Hippocampal formation (tissue), 2 donors: ENCODE measurements around the gene CKAP5.

Experiments used
- DNase-seq, 2 donors: peaks; one replicate each; lab custom pipeline; 2025; lab: John Stamatoyannopoulos, UW

Gene CKAP5

DNA sequence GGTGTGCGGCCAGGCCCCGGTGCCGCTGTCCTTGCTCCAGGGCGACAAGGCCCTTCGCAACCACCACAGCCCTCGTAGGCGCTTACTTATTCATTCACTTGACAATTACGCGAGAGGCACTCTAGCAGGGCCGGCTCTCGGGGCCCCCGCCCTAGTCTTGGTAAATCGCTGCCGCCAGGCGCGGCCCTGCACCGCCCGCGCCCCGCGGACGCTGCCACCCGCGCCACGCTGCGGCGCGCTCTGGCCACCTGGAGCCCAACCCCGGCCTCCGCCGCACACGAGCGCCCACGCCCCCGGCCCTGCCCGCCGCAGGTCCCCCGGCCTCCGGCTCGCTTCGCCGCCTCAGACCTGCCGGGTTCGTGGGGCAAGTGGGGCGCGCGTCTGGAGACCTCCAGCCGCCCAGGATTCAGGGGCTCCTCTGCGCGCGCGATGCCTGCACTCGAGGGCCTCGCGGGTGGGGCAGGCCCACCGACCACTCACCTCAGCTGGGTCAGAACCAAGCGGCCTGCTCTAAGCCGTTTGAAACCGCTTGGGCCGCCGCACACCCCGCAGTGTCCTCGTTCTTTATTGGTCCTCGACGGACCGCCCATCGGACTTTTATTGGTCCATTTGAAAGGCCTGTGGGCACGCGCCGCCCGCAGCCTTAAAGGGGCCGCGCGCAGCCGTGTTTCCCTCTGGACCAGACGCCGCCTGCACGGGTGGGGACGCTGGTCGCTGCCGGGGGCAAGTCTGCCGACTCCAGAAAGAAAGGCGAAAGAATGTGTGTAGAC is at the start of gene CKAP5:
CKAP5 (minus strand) TSS at position 541 of the 770 bp plus-strand sequence. CDS start 25,049 bp downstream, outside the sequence.
- peak; percentile 86 to 87 for DNase-seq

DNA sequence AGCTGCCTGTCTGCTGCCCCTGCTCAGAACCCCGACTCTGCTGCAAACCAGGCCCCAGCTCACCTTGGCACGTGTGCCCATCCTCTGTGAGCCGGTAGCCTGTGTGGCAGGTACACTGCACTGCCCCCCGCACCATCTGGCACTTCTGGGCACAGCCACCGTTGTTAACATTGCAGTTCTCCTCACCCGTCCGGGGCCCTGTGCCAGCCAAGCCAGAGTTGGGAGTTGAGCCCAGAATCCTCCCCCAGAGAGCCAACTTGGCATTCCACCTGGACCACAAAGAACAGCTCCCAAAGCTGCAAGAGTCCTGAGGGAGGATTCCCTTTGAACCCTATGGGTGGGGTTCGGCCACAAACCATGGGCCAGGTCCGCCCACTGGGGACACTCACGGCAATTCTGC is 49.7 kb upstream of the CKAP5 start:
- peak; percentile 28 to 47 for DNase-seq

DNA sequence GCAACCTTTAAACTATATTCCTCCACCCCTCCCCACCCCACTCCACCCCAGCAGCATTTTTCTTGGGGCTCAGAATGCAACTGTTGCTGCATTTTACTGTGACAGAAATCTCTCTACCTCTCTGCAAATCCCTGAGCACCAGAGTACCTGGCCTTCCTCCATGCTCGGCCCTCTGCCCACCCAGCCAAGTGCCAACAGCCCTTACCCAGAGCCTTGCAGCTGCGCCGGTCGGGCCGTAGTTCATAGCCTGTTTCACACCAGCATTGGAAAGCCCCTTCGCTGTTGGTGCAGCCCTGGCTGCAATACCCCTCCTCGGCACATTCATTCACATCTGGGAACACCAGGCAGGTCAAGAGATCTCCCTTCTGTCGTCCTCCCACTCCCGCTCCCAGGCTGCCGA is 48.9 kb upstream of the CKAP5 start:
- DNase-seq = no peak

DNA sequence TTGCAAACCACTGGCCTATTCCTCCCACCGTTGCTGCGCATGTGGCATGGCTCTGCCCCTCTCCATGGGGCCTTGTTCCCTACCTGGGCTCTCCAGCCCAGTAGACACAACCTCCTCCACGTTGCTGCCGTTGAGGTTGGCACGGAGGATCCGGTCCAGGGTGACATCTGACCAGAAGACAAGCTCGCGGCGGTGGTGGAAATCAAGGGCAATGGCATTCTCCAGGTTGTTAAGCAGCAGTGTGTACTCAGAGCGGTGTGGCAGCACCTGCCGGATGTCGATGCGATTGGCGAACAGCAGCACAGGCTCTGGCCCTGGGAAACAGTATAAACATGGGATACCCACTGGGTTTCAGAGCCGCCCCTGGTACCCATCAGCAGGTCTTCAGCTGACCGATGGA is 48.4 kb upstream of the CKAP5 start:
- DNase-seq = no peak

DNA sequence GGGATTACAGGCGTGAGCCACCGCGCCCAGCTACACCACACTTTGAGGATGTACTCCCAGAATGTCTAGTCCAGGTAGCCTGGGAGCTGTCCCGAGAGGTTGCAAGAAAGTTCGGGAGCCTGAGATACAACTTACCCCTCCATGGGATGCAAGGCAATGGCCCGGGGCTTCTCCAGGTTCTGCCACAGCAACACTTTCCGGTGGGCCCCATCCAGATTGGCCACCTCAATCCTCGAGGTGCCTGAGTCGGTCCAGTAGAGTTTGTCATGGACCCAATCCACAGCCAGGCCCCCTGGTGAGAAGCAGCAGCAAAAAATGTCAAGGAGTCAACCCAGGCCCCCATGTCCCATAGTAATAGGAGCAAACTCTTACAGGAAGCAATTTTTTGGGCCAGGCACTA is 46.8 kb upstream of the CKAP5 start:
- DNase-seq = no peak

DNA sequence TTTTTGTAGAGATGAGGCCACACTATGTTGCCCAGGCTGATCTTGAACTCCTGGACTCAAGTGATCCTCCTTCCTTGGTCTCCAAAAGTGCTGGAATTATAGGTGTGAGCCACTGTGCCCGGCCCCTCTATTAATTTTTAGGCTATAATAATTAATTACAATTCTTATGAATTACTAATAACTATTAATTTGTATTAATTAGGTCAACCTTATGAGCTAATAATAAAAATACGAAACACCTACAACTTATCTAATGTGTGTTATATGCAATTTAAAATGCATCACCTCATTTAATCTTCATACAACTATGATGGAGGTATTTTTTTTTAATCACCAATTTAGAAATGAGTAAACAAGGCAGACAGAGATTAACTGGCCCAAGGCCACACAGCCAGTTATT is 46.0 kb upstream of the CKAP5 start:
- DNase-seq = no peak

GRCh38 chr11:46890665-46891064 is 44.6 kb upstream of the CKAP5 start:
- no peak for DNase-seq

DNA sequence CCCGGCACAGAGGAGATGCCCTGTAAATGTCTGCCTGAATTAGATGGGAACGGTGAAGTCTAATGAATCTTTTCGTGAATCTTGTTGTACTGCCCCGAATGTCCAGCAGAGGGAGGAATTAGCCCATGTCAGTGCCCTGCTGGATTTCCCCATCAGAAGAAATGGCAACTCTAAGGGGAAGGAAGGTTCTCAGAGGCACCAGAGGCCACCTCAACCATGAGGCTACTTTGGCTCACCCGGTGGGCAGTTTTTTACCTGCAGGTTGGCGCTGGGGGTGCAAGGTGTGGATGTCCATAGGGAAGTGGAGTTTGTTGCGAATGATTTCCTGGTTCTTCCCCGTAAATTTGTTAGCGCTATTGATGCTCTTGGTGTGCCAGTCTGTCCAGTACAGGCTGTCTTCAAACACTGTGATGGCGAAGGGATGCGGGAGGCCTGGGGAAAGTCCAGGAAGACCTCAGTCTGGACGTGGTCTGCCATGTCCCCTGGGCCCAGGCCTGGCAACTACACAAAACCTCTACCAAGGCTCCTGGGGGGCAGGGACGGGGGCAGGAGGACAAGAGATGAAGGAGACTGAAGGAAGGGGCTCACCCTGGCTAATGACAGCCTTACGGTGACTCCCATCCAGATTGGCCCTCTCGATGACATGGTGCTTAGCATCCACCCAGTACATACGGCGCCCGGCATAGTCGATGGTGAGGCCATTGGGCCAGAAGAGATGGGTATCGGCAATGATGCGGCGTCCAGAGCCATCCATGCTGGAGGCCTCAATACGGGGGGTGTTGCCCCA is 43.8 kb upstream of the CKAP5 start:
- DNase-seq = peak; percentile 64 to 73

DNA sequence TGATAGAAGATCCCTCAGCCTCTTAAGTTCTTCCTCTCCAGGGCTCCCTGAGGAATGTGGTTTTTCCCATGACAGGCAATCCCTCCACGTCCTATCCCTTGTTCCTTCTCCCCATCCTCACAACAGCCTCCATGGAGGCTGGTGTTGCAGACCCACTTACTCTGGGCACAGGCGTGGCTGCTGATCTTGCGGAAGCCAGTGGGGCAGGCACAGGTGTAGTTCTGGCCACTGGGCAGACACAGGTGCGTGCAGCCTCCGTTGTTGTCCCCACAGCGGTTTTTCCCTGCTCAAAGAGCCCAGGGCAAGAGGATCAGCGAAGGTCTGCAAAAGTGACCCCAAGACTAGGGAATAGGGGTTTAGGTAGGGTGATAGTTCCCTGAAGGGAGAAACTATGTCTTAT is 43.2 kb upstream of the CKAP5 start:
- no peak for DNase-seq

GRCh38 chr11:46888636-46889035 is 42.6 kb upstream of the CKAP5 start:
- DNase-seq = no peak

GRCh38 chr11:46886211-46886610 is 40.1 kb upstream of the CKAP5 start:
- no peak for DNase-seq

GRCh38 chr11:46879056-46879585 is 33.0 kb upstream of the CKAP5 start:
- DNase-seq = no peak

GRCh38 chr11:46877580-46877979 is 31.5 kb upstream of the CKAP5 start:
- DNase-seq = no peak

DNA sequence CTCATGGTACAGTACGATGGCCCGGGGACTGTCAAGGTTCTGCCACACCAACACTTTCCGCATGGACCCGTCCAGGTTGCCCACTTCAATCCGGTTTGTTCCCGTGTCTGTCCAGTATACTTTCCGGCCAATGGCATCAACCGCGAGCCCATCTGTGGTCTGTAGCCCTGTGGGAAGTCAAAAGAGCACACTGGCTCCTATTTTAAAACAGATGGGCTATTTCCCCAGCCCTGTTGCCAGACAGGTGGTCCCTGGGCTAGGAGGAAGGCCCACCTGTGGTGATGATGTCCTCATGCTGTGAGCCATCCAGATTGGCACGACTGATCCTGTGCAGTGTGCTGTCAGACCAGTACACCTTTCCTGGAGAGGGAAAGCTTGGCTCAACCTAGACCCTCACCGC is 30.4 kb upstream of the CKAP5 start:
- no peak for DNase-seq

DNA sequence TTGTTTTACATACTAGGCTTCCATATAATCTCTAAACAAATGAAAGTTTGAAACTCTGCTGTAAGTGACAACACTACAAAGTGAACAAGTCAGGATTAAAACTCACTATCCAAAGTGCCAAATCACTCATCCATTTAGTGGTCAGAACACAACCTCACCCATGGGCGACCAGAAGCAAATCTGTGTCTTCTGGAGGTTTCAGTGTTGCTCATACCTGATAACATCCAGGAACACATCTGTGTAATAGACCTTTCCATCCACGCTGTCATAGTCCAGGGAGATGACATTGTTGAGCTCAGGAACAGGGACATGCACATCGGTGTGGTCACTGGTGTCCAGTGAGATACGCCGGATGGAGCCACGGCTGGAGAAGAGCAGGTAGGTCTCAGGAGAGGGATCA is 28.5 kb upstream of the CKAP5 start:
- DNase-seq = no peak

DNA sequence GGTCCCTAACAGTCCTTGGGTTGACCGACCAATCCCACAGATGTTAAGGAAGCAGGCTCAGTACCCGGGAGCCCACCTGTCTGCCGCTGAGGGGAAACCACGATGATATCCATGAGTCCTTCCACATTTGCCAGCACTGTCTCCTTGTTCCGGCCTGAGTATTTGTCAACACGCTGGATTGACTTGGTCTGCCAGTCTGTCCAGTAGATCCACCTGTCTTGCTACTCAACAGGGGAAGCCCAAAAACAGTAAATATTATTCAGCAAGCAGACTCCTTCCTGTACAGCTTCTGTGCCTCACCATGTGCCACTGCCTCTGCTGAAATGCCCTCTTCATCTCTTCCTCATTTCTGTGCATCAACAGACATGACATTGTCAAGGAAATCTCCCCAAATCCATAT is 22.8 kb upstream of the CKAP5 start:
- DNase-seq = no peak

DNA sequence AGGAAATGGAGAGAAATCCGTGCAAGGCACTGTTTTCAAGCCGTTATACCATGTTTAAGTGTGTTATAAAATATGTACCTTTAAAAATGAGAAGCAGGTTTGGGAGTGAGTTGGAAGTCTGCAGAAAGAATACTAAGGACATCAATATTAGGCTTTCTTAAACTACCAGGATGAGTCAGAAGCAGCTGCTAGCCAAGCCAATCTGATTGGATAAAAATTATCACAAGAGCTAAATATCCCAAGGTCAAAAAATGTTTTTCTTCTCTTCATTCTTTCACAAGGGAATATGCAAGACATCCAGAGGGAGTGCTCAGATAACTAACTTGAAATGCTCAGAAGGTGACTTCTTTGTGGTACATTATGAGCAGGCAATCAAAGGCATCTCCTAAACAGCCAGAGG is 19.3 kb upstream of the CKAP5 start:
- no peak for DNase-seq

DNA sequence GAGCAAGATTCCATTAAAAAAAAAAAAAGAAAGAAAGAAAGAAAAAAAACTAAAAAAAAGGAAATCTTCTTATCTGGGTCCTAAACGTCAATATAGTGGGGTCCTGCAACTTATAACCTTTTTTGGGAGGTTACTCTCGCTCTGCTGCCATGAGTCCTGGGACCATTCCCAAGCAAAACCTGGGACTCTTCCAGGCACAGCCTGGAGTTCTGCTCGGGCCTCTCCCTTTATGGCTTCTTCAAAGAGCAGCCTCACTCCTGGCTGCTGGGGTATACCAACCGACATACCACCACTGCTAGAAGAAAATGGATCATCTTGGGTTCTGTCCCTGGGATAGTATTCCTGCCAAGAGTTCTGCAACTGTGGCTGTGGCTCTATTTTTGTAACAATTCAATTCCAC is 14.1 kb upstream of the CKAP5 start:
- DNase-seq = no peak

- DNase-seq = no peak
These were observed 13.0 kb upstream of the CKAP5 start for GRCh38 chr11:46858920-46859546.

- no peak for DNase-seq
These were observed 11.6 kb upstream of the CKAP5 start for GRCh38 chr11:46857666-46858065.

DNA sequence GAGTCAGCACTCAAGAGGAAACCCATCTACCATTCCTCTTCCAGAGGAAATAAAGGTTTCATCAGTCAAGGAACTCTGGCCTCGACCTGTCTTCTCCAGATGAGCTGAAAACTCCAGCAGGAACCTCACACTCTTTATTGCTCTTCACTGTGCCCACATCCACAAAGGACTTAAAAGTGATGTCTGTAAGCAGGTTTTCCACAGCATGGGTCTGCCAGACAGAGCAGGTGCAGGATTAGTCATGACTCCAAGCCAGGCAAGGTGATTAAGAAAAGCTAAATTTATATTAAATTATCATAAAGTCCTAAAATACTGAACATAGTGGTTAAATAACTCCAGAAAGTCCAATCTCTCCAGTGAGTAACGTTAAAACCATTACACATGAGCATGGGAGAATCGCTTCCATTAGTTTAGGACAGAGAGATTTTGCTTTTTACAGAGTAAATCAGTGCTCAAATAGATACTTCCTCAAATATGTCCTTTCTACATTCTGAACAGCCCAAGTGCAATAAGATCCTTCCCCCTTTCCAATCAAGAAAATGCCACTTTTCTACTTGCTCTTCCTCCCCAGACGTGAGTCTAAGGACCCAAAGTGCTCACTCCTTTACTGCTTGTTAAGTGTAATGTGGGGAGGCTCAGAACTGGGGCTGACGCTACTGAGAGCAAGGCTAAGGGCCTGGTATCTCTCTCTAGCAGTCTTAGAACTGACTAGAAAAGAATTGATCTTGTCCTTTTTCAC is 10.7 kb upstream of the CKAP5 start:
- DNase-seq = no peak

DNA sequence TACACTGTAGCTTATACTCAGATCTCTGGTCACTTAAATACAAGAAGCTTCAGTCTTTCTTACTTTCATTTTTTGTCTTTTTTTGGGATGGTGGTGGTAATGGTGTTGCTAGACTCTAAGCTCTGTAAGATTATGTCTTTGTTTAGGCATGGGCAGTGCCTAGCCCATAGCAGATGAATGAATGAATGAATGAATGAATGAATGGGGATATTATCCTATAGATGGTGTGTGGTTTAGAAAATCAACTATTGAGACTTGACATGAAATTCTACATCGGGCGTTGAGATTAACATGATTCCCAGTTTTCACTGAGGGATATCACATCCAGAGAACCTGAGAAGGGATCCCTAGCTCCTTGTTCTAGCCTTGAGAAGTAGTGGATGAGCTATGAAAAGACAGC is 9.8 kb upstream of the CKAP5 start:
- no peak for DNase-seq
